GM11168 (cell line): ENCODE data around the gene LAPTM5.

Source experiments
- in situ Hi-C: fragments of 300-500 bp; cut with MboI; formaldehyde crosslinking; loops from one replicate; pipeline ENCODE4 v1.12.0; 2022; ENCODE audit warnings: low sequenced_read_pairs; ENCODE audit not compliant: unreplicated experiment

Gene LAPTM5

GRCh38 chr1:30734106-30734505 lies 23.5 kb downstream of the LAPTM5 start:
- in situ Hi-C loops = no loop called here

GRCh38 chr1:30733493-30733892 lies 24.1 kb downstream of the LAPTM5 start:
- in situ Hi-C loops = no loop called here

GRCh38 chr1:30732277-30732996 lies 25.1 kb downstream of the LAPTM5 start:
- in situ Hi-C loops = no loop called here

GRCh38 chr1:30731806-30732276 lies 25.7 kb downstream of the LAPTM5 start:
- in situ Hi-C loops = no loop called here

GRCh38 chr1:30731109-30731805 lies 26.3 kb downstream of the LAPTM5 start:
- in situ Hi-C loops = no loop called here

- in situ Hi-C loops = no loop called here
Measured at GRCh38 chr1:30730346-30731108, 27.0 kb downstream of the LAPTM5 start.

GRCh38 chr1:30729901-30730300 lies 27.7 kb downstream of the LAPTM5 start:
- in situ Hi-C loops = loop anchor here (10.0 kb wide), 1 partner anchor 185 kb away; no protein-coding TSS in a partner anchor

- in situ Hi-C loops = loop anchor here (10.0 kb wide), 1 partner anchor 186 kb away; no protein-coding TSS in a partner anchor
Measured at GRCh38 chr1:30728832-30729638, 28.5 kb downstream of the LAPTM5 start.

- in situ Hi-C loops = loop anchor here (10.0 kb wide), 1 partner anchor 186 kb away; no protein-coding TSS in a partner anchor
Measured at GRCh38 chr1:30728340-30728739, 29.2 kb downstream of the LAPTM5 start.

- in situ Hi-C loops = loop anchor here (10.0 kb wide), 1 partner anchor 187 kb away; no protein-coding TSS in a partner anchor
Measured at GRCh38 chr1:30727824-30728223, 29.8 kb downstream of the LAPTM5 start.

GRCh38 chr1:30726773-30727684 lies 30.5 kb downstream of the LAPTM5 start:
- in situ Hi-C loops = loop anchor here (10.0 kb wide), 1 partner anchor 188 kb away; no protein-coding TSS in a partner anchor

- in situ Hi-C loops = loop anchor here (10.0 kb wide), 1 partner anchor 189 kb away; no protein-coding TSS in a partner anchor
Measured at GRCh38 chr1:30726236-30726635, 31.3 kb downstream of the LAPTM5 start.

- in situ Hi-C loops = loop anchor here (10.0 kb wide), 1 partner anchor 189 kb away; no protein-coding TSS in a partner anchor
Measured at GRCh38 chr1:30725450-30726095, 32.0 kb downstream of the LAPTM5 start.

GRCh38 chr1:30724655-30725421 lies 32.7 kb downstream of the LAPTM5 start:
- in situ Hi-C loops = loop anchor here (5.0 to 10.0 kb wide), 2 partner anchors 52 to 190 kb away; no protein-coding TSS in a partner anchor

GRCh38 chr1:30724175-30724574 lies 33.4 kb downstream of the LAPTM5 start:
- in situ Hi-C loops = loop anchor here (5.0 to 10.0 kb wide), 2 partner anchors 53 to 191 kb away; no protein-coding TSS in a partner anchor

- in situ Hi-C loops = loop anchor here (5.0 to 10.0 kb wide), 2 partner anchors 54 to 191 kb away; no protein-coding TSS in a partner anchor
Measured at GRCh38 chr1:30723331-30723755, 34.2 kb downstream of the LAPTM5 start, which contains the start of gene MATN1. TSS of gene MATN1 (minus strand) at chr1:30723585. CDS start at chr1:30723551, 34 bp downstream.
